H1 (cell line): ENCODE measurements around the gene NARS2. TPM values are rescaled to one million over a fixed set of nuclear protein-coding genes. Genes with fewer than 3 reads are reported as not detected.

ENCODE experiments used
- CTCF ChIA-PET: fragments of 300-600 bp; sonication (Branson Sonifier 250); formaldehyde crosslinking; loops from one replicate; lab custom pipeline; 2021; ENCODE audit not compliant: partially characterized antibody; lab: Charles Lee
- POLR2A ChIA-PET: fragments of 300-600 bp; sonication (Branson Sonifier 250); formaldehyde crosslinking; loops from one replicate; lab custom pipeline; 2021; ENCODE audit warnings: inconsistent platforms; ENCODE audit not compliant: partially characterized antibody; lab: Charles Lee
- DNase-seq, 2 experiments: peaks; one replicate each; pipeline versions ENCODE4 v3.0.0 to v3.0.0-alpha.2; 2010 to 2022; ENCODE audit warnings: low spot score in 2 of 2, low read depth in 1 of 2, mixed read lengths in 1 of 2
- FAIRE-seq: peaks from 2 replicates; lab custom pipeline; 2011; peaks lifted over from hg19 to GRCh38; lab: Jason Lieb, UNC
- H2AFZ ChIP-seq: 2 replicates; pipeline ENCODE4 v1.8.1; 2012; ENCODE audit warnings: low read length, inconsistent platforms
- H2AK5ac ChIP-seq: 2 replicates; pipeline ENCODE4 v1.6.1; 2013; ENCODE audit warnings: low read depth, low read length
- H2BK120ac ChIP-seq: replicated peaks from 2 replicates; pipeline ENCODE3; 2013; ENCODE audit warnings: low read depth, low read length, inconsistent platforms
- H2BK12ac ChIP-seq: 2 replicates; pipeline ENCODE4 v1.6.1; 2013; ENCODE audit warnings: low read depth, low read length
- H2BK15ac ChIP-seq: 2 replicates; pipeline ENCODE4 v1.6.1; 2013; ENCODE audit warnings: low read length
- H2BK20ac ChIP-seq: 2 replicates; pipeline ENCODE4 v1.6.1; 2013; ENCODE audit warnings: low read length
- H2BK5ac ChIP-seq: 2 replicates; pipeline ENCODE4 v1.6.1; 2013; ENCODE audit warnings: low read depth, low read length
- H3K14ac ChIP-seq: 2 replicates; pipeline ENCODE4 v1.6.1; 2013; ENCODE audit warnings: inconsistent platforms; ENCODE audit not compliant: insufficient read length
- H3K18ac ChIP-seq: 2 replicates; pipeline ENCODE4 v1.6.1; 2013; ENCODE audit warnings: low read length; ENCODE audit errors: extremely low read depth
- H3K23ac ChIP-seq: 2 replicates; pipeline ENCODE4 v1.6.1; 2013; ENCODE audit warnings: inconsistent platforms; ENCODE audit not compliant: insufficient read length
- H3K23me2 ChIP-seq: 2 replicates; pipeline ENCODE4 v1.6.1; 2013; ENCODE audit warnings: low read depth, low read length
- H3K27ac ChIP-seq: 2 replicates; pipeline ENCODE4 v1.6.1; 2011; ENCODE audit warnings: low read depth, low read length, inconsistent platforms
- H3K27me3 ChIP-seq, 4 experiments: replicated peaks in 1 of 4; 1 replicate in 1 of 4; 2 replicates in 3 of 4; pipeline versions ENCODE4 v1.6.1 to v1.8.1; 2011 to 2013; ENCODE audit warnings: low read length in 3 of 4, mild to moderate bottlenecking in 3 of 4, inconsistent platforms in 2 of 4, mixed read lengths in 2 of 4, moderate library complexity in 1 of 4; ENCODE audit not compliant: control insufficient read depth in 3 of 4, insufficient read depth in 3 of 4; ENCODE audit errors: extremely low read depth in 1 of 4
- H3K36me3 ChIP-seq, 4 experiments: 2 replicates each; pipeline versions ENCODE4 v1.6.1 to v1.8.1; 2011 to 2013; ENCODE audit warnings: mild to moderate bottlenecking in 4 of 4, low read length in 3 of 4, moderate library complexity in 2 of 4, control low read depth in 1 of 4, inconsistent platforms in 1 of 4; ENCODE audit not compliant: insufficient read depth in 4 of 4, control insufficient read depth in 2 of 4
- H3K4ac ChIP-seq: replicated peaks from 2 replicates; pipeline ENCODE3; 2013; ENCODE audit warnings: low read length, low read depth, mixed read lengths, inconsistent platforms; ENCODE audit not compliant: insufficient read length
- H3K4me1 ChIP-seq, 4 experiments: replicated peaks in 1 of 4; 1 replicate in 1 of 4; 2 replicates in 3 of 4; pipeline versions ENCODE4 v1.6.1 to v1.8.1; 2011 to 2013; ENCODE audit warnings: low read length in 3 of 4, inconsistent platforms in 2 of 4, mixed read lengths in 1 of 4; ENCODE audit not compliant: insufficient read depth in 4 of 4, control insufficient read depth in 3 of 4
- H3K4me2 ChIP-seq, 2 experiments: 2 replicates each; pipeline versions ENCODE4 v1.6.1 to v1.8.1; 2011 to 2013; ENCODE audit warnings: low read depth in 2 of 2, low read length in 2 of 2, control low read depth in 1 of 2, inconsistent platforms in 1 of 2, mild to moderate bottlenecking in 1 of 2; ENCODE audit not compliant: insufficient read depth in 1 of 2
- H3K4me3 ChIP-seq, 4 experiments: fragments of 200-600, 300-600 bp in 1 of 4; sonication (generic), shearing (Covaris generic), sonication (Bioruptor Twin) in 1 of 4; 2 replicates each; pipeline versions ENCODE4 v1.5.1 to v1.8.1; 2011 to 2016; ENCODE audit warnings: low read length in 4 of 4, low read depth in 3 of 4, control low read depth in 2 of 4, inconsistent platforms in 2 of 4, mild to moderate bottlenecking in 2 of 4, mixed read lengths in 1 of 4, moderate library complexity in 1 of 4; ENCODE audit not compliant: insufficient read depth in 2 of 4; ENCODE audit errors: extremely low read depth in 1 of 4
- H3K56ac ChIP-seq: replicated peaks from 2 replicates; pipeline ENCODE3; 2013; ENCODE audit warnings: low read depth, mild to moderate bottlenecking, mixed read lengths, low read length, inconsistent platforms; ENCODE audit not compliant: insufficient read length
- H3K79me1 ChIP-seq: 2 replicates; pipeline ENCODE4 v1.6.1; 2013; ENCODE audit warnings: low read depth, low read length, control low read depth
- H3K79me2 ChIP-seq, 2 experiments: 2 replicates each; pipeline versions ENCODE4 v1.6.1 to v1.8.1; 2012 to 2013; ENCODE audit warnings: low read length in 2 of 2, mild to moderate bottlenecking in 2 of 2, inconsistent platforms in 1 of 2; ENCODE audit not compliant: insufficient read depth in 2 of 2, control insufficient read depth in 1 of 2
- H3K9ac ChIP-seq, 4 experiments: replicated peaks in 1 of 4; 1 replicate in 1 of 4; 2 replicates in 3 of 4; pipeline versions ENCODE4 v1.6.1 to v1.8.1; 2011 to 2013; ENCODE audit warnings: low read depth in 3 of 4, low read length in 3 of 4, control low read depth in 2 of 4, mild to moderate bottlenecking in 2 of 4, moderate library complexity in 2 of 4, inconsistent platforms in 1 of 4; ENCODE audit errors: extremely low read depth in 1 of 4
- H3K9me3 ChIP-seq, 2 experiments: 2 replicates each; pipeline versions ENCODE4 v1.6.1 to v1.8.1; 2012 to 2013; ENCODE audit warnings: mild to moderate bottlenecking in 2 of 2, moderate library complexity in 2 of 2, control low read depth in 1 of 2, inconsistent platforms in 1 of 2, low read depth in 1 of 2, low read length in 1 of 2, mixed read lengths in 1 of 2; ENCODE audit not compliant: insufficient read depth in 2 of 2
- H4K20me1 ChIP-seq, 2 experiments: replicated peaks in 1 of 2; 2 replicates each; pipeline versions ENCODE3 to v1.8.1; 2011 to 2013; ENCODE audit warnings: inconsistent platforms in 2 of 2, low read length in 2 of 2, mild to moderate bottlenecking in 1 of 2; ENCODE audit not compliant: insufficient read depth in 2 of 2, control insufficient read depth in 1 of 2
- H4K5ac ChIP-seq: 2 replicates; pipeline ENCODE4 v1.6.1; 2013; ENCODE audit warnings: low read length, low read depth, mixed read lengths, inconsistent platforms; ENCODE audit not compliant: insufficient read length
- H4K8ac ChIP-seq: 2 replicates; pipeline ENCODE4 v1.8.0; 2013; ENCODE audit warnings: mild to moderate bottlenecking, moderate library complexity, low read length, inconsistent platforms; ENCODE audit not compliant: insufficient read depth; ENCODE audit errors: extremely low read depth
- H4K91ac ChIP-seq: replicated peaks from 2 replicates; pipeline ENCODE3; 2013; ENCODE audit warnings: low read length, mixed read lengths, inconsistent platforms; ENCODE audit not compliant: insufficient read length
- KDM4A ChIP-seq: IDR thresholded peaks from one replicate; pipeline ENCODE4 v1.7.1; 2012; ENCODE audit warnings: low read depth, mild to moderate bottlenecking, moderate library complexity, low read length, inconsistent platforms; ENCODE audit not compliant: severe bottlenecking
- SIN3A ChIP-seq, 2 experiments: IDR thresholded peaks in 1 of 2; conservative IDR thresholded peaks in 1 of 2; 2 replicates each; pipeline ENCODE4 v1.6.1; 2011 to 2012; ENCODE audit warnings: low read length in 2 of 2, improper control_type of control experiment in 1 of 2, low read depth in 1 of 2, mild to moderate bottlenecking in 1 of 2
- SRF ChIP-seq: IDR thresholded peaks from 2 replicates; pipeline ENCODE4 v1.6.1; 2011; ENCODE audit warnings: mild to moderate bottlenecking, low read depth, low read length, moderate library complexity
- TAF1 ChIP-seq: IDR thresholded peaks from 2 replicates; pipeline ENCODE4 v1.6.1; 2011; ENCODE audit warnings: mild to moderate bottlenecking, low read depth, low read length
- WGBS, 2 experiments: shearing (Covaris generic) in 1 of 2; methylation state at CpG; one replicate each; pipeline versions ENCODE4 v1.1.6 to v1.1.7; 2013 to 2015; ENCODE audit warnings: low lambda C conversion rate in 2 of 2, mixed read lengths in 2 of 2, inconsistent platforms in 1 of 2, low coverage in 1 of 2, missing lambda C conversion rate in 1 of 2; ENCODE audit not compliant: insufficient replicate concordance in 2 of 2, insufficient coverage in 1 of 2, insufficient read length in 1 of 2; ENCODE audit errors: extremely low coverage in 1 of 2, missing lambda C conversion rate in 1 of 2; 5-methylcytosine and 5-hydroxymethylcytosine counted together
- long read RNA-seq, 2 experiments: library from RNA in 1 of 2; library from capped mRNA in 1 of 2; stranded (forward); transcript quantifications; one replicate each; pipeline ENCODE4 v2.0.0, GENCODE V29; 2021; ENCODE audit warnings: inconsistent platforms in 1 of 2
- polyA minus RNA-seq, 3 experiments: library from RNA; depleted of rRNA, polyadenylated mRNA; stranded (reverse); fragments of >200 nt; gene quantifications; 1 replicate in 2 of 3; 2 replicates in 1 of 3; pipeline ENCODE4 v1.2.3, GENCODE V29; 2011
- polyA plus RNA-seq, 7 experiments: library from polyadenylated mRNA; depleted of rRNA in 3 of 7; stranded (reverse) in 5 of 7; unstranded in 2 of 7; fragments of >200 nt in 5 of 7; fragments of 200-250 nt in 2 of 7; gene quantifications; 1 replicate in 5 of 7; 2 replicates in 1 of 7; 4 replicates in 1 of 7; pipeline versions ENCODE4 v1.2.1 to v1.2.3, GENCODE V29; 2011 to 2013; ENCODE audit warnings: missing spikeins in 2 of 7, mixed read lengths in 2 of 7
- total RNA-seq: library from RNA; stranded (reverse); fragmentation: NEBNext Ultra II Directional; extraction: Animal tissue kit (Norgen Biotek cat#: 25700); gene quantifications from 2 replicates; pipeline ENCODE4 v1.2.1, GENCODE V29; 2021

Gene NARS2, protein sequence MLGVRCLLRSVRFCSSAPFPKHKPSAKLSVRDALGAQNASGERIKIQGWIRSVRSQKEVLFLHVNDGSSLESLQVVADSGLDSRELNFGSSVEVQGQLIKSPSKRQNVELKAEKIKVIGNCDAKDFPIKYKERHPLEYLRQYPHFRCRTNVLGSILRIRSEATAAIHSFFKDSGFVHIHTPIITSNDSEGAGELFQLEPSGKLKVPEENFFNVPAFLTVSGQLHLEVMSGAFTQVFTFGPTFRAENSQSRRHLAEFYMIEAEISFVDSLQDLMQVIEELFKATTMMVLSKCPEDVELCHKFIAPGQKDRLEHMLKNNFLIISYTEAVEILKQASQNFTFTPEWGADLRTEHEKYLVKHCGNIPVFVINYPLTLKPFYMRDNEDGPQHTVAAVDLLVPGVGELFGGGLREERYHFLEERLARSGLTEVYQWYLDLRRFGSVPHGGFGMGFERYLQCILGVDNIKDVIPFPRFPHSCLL
- total RNA-seq (46.7 and 51.6 TPM in 2 replicates), polyA plus RNA-seq (2011; rRNA removed) (14.8 and 26.2 TPM in 2 replicates), polyA minus RNA-seq (2011; rRNA and poly(A)+ RNA removed) (23.1 and 26.1 TPM in 2 replicates)
- polyA plus RNA-seq (2011; cell fraction: cytosol; rRNA removed) = 29.7 TPM
- 9.9 TPM for polyA plus RNA-seq (2011; cell fraction: nucleus; rRNA removed)
- polyA plus RNA-seq (2012, experiment 1 of 2) = 29.6 to 46.6 TPM (median 31.9 TPM) in 4 replicates
- polyA plus RNA-seq (2012, experiment 2 of 2) = 5.5 TPM
- 29.1 TPM for polyA plus RNA-seq (2013, experiment 1 of 2)
- 29.4 TPM for polyA plus RNA-seq (2013, experiment 2 of 2)
- polyA minus RNA-seq (2011; cell fraction: cytosol; rRNA and poly(A)+ RNA removed) = 24.7 TPM
- polyA minus RNA-seq (2011; cell fraction: nucleus; rRNA and poly(A)+ RNA removed) = 38.0 TPM
- long read RNA-seq, experiment 1, transcript NARS2-201 (14 exons, 2,519 nt) = major isoform, 6 of 48 reads
- long read RNA-seq, experiment 1, partial matches to known transcripts = 19 of 48 reads
- long read RNA-seq, experiment 1, other reads (novel, unspliced or antisense) = 23 of 48 reads
- long read RNA-seq, experiment 2, partial matches to known transcripts = 9 of 46 reads
- long read RNA-seq, experiment 2, other reads (novel, unspliced or antisense) = 36 of 46 reads

DNA sequence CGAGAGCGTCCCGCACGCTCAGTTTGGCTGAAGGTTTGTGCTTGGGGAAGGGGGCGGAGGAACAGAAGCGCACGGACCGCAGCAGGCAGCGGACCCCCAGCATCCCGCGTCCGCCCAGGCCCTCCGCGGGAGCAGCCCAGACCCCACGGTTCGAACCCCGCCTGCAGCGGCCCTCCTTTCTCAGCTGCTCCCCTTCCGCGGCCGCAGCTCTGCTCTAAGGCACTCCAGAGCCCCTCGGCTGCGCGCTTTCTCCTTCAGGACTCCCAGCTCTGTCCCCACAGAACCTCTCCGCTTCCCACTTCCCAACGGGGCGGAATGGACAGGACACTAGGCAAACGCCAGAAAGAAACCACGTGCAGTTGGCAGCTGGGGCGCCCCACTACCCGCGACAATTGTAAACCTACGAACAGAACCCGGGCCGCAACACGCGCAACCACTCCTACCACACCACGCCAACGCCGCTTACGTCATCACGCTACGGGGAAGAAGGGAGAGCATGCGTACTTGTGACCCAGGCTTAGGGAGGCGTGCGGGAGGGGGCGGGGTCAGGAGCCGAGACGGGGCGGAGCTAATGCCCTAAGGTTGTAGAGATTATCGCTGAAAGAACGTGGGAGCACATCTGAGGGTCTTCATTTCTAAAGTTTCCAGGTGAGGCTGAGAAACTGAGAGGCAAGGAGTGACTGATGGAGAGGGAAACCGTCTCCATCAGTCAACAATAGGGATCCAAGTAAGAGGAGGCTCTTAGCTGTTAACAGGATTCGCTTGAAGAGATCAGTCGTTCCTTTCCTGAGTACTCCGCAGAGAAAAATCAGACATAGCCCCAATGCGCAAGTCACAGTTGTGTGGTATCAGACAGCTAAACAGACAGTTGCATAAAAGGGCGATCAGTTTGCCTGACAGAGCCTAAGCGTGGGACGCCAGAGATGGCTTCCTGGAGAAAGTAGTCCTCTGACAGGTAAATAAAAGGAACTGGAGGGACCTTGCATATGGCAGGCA is at the start of gene NARS2:
TSS of gene NARS2 (minus strand) at position 479 of the 996 bp plus-strand sequence. CDS start at position 103, 376 bp downstream.
- FAIRE-seq = no peak
- no peaks in the 10 kb centered on the region for H3K27me3 ChIP-seq
- POLR2A ChIA-PET = interaction anchor here (0.8 to 2.4 kb wide), 7 partner anchors 9 to 436 kb away, joined by 3 to 13 read pairs (median 5); partner anchors contain the start of genes ALG8 and GAB2
- peaks cover 11% of the 10 kb centered on the region for H3K23me2 ChIP-seq
- peak within 1 kb of the TSS; percentile 90 for H2BK5ac ChIP-seq
- peaks cover 3 to 21% (median 11%) of the 10 kb centered on the region in 4 experiments; a peak in 6 of 8 replicates for H3K36me3 ChIP-seq
- no peak within 1 kb of the TSS for H3K23ac ChIP-seq
- peak within 1 kb of the TSS; percentile 90 for H3K4ac ChIP-seq
- H4K20me1 ChIP-seq = no peaks in the 10 kb centered on the region
- H2BK20ac ChIP-seq = no peak within 1 kb of the TSS
- peak within 1 kb of the TSS; percentile 28; the same call in 1 of the 2 replicates for H2BK12ac ChIP-seq
- no peak within 1 kb of the TSS for H2AK5ac ChIP-seq
- no peaks in the 10 kb centered on the region for H3K9me3 ChIP-seq
- H3K79me1 ChIP-seq = no peaks in the 10 kb centered on the region; the same call in 1 of the 2 replicates
- WGBS, 2 experiments = 3% methylated on average over 34 of the region's 60 CpGs; no CpG with 5 or more reads in 1 of the 2 experiments
- H2BK120ac ChIP-seq = no peak within 1 kb of the TSS
- peak within 1 kb of the TSS; percentile 87 for H3K56ac ChIP-seq
- peaks cover 0 to 23% of the 10 kb centered on the region in 2 experiments; a peak in 2 of 4 replicates for H3K79me2 ChIP-seq
- H3K4me2 ChIP-seq = peak within 1 kb of the TSS; percentile 82 to 94
- H3K27ac ChIP-seq = peak within 1 kb of the TSS; percentile 87
- peak within 1 kb of the TSS; percentile 88 to 93 (median 91) for H3K4me3 ChIP-seq
- peak within 1 kb of the TSS; percentile 92; the same call in 1 of the 2 replicates for H4K8ac ChIP-seq
- H2AFZ ChIP-seq = peak within 1 kb of the TSS; percentile 98
- peak; percentile 87 to 96 for DNase-seq
- H3K9ac ChIP-seq = peak within 1 kb of the TSS; percentile 68 to 85 (median 80)
- H2BK15ac ChIP-seq = no peak within 1 kb of the TSS
- H4K91ac ChIP-seq = peak within 1 kb of the TSS; percentile 87
- no peaks in the 10 kb centered on the region; a peak in 2 of 7 replicates for H3K4me1 ChIP-seq
- H3K14ac ChIP-seq = no peak within 1 kb of the TSS
- CTCF ChIA-PET = interaction anchor here (0.9 to 4.9 kb wide), 5 partner anchors 10 to 347 kb away, joined by 3 to 35 read pairs (median 3); no protein-coding TSS in a partner anchor
- H4K5ac ChIP-seq = peak within 1 kb of the TSS; percentile 51
- peak within 1 kb of the TSS; percentile 98 for H3K18ac ChIP-seq
- TF ChIP-seq TAF1 (peak; percentile 64), KDM4A (peak; percentile 90), SIN3A (conservative IDR thresholded peaks at IDR 0.05 in 1 of 2, IDR thresholded peaks at IDR 0.05 in 1 of 2; ENCODE audit: low read depth in 1 of 2, low read length in 2 of 2) (peak; percentile 68 to 76; a peak in 2 of 4 replicates), SRF (no peak)
